HG02571 (cell line): ENCODE measurements around the gene ARL6IP4.

Experiments
- ATAC-seq: cut with Tn5 transposase; IDR thresholded peaks from one replicate; pipeline ENCODE4 v1.9.1; 2021; ENCODE audit warnings: mild to moderate bottlenecking, moderate library complexity; ENCODE audit not compliant: unreplicated experiment

Gene ARL6IP4

DNA sequence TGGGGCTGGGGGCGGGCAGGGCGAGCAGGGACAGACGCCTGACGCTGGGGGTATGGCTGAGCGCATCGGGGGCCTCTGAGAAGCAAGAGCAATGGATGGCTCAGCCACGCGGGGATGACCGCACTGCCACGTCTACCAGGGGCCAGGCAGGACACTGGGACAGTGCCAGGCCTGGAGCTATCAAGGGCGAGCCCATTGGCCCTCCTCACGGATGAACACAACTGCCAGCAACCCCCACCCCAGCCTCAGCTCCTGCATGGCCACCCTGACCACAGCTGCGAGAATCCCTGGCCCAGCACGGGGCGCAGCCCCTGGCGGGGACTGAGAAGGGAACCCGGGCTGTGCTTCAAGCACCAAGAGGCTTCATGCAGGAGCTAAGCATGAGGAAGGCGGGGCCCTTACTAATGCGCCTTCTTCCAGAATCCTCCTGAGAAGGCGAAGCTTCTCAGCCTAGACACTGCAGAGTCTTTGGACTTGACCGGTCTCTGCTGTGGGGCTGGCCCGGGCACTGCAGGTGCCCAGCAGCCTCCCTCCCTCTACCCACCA lies 9.5 kb downstream of the ARL6IP4 start:
- ATAC-seq = no peak

DNA sequence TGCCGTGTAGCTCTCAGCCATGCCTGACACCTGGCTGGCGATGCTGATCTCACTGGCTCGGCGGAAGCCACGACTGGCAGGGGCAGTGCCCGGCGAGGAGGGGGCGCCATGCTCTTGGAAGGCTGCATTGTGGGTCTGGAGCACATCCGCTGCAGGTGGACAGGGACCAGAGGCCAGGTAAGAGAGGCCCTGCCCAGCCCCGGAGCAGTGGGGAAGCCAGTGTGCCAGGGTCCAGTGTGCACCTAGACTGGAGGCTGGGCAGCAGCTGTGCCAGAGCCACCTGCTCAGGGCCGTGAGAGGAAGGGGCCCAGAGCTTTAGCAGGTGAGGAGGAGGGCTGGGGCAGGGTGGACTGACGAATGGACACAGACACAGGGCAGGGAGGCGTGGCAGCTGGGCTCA lies 10.1 kb downstream of the ARL6IP4 start:
- ATAC-seq = no peak

DNA sequence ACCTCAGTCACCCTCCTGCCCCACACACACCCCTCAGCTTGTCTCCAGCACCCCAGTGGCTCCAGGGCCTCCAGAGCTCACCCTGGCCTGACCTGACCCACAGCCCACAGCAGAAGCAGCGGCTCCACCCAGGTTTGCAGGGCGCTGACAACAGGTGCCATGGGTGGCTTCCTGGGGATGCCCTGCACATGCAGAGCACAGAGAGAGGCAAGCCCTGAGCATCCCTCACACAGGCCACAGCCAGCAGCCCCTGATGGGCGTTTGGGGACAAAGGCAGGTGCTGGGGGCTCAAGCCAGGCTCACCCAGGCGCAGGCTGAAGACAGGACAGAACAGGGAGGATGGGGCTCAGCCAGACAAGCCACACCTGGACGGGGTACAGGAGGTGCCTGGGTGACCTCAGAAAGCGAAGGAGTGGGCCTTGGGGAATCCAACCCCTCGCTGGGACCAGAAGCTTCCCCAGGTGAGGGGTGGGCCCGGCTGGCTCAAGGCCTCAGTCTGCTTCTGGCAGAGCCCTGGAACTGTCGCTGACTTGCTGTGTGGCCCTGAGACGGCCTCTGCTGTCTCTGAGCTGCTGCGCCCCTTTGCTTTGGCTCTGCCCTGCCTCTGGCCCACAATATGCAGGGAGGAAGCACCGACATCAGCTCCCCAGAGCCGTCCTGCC lies 10.6 kb downstream of the ARL6IP4 start:
- no peak for ATAC-seq

DNA sequence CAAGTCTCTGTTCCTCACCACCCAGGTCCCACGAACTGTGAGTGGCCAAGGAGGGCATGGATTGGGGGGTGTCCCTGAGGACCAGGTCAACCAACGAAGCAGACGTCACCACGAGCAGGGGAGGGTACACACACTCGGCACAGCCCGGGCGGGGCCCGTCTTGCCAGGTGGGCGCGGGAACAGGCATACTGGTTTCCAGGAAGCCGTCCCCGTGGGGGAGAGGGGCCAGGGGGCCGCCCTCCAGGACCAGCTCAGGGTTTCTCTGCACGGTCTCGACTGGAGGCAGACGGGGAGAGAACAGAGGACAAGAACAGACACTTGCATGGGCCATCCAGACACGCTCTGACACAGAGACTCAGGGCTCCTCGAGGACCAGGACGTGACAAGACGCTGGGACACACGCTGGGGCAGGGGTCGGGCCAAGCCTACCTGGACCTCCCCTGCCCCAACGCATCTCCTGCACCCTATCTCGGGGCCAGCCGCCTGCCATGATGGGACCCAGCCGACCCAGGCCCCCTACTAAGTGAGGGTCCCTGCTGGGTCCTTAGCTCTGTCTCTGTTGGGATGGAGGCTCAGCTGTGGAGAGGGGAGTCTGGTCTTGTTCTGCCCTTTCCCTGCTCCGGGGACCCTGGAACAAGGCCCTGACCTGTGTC lies 11.3 kb downstream of the ARL6IP4 start:
- ATAC-seq = no peak

DNA sequence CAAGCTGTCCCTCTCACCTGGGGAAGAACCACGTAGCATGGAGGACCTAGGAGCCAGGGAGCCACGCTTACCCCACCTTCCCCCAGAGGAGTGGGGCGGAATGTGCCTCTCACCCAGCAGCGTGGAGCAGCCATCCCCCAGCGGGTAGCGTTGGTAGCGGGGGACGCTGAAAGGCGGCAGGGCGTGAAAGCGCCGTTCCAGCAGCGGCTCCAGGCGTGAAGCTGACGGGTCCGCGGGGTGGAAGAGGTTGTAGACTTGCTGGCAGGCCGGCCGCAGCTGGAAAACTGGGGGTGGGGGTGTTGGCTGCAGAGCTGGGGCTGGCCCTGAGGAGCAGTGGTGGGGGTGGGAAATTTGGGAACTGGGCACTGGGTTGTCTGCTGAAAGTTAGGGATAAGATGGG lies 11.9 kb downstream of the ARL6IP4 start:
- no peak for ATAC-seq

DNA sequence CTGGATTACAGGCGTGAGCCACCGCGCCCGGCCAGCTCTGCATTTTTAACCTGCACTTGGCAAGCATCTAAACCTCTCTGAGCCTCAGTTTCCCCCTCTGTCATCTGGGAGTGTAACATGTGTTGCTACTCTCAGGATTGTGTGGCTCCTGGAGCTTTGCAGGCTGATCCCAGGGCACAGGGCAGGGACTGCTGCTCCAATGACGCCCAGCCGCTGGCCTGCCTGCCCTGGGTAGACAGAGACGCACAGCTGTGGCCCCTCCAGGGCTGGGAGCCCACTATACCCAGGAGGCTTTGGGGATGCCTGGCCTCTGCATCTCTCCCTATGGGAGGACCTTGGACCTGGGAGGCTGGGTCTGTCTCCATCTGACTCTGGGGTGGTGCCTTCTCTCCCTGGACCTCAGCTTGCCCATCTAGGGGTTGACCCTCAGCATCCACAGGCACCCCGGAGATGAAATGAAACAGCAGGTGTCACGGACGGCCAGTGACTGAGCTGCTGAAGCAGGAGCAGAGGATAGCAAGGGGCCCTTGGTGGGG lies 13.7 kb downstream of the ARL6IP4 start:
- ATAC-seq = no peak

DNA sequence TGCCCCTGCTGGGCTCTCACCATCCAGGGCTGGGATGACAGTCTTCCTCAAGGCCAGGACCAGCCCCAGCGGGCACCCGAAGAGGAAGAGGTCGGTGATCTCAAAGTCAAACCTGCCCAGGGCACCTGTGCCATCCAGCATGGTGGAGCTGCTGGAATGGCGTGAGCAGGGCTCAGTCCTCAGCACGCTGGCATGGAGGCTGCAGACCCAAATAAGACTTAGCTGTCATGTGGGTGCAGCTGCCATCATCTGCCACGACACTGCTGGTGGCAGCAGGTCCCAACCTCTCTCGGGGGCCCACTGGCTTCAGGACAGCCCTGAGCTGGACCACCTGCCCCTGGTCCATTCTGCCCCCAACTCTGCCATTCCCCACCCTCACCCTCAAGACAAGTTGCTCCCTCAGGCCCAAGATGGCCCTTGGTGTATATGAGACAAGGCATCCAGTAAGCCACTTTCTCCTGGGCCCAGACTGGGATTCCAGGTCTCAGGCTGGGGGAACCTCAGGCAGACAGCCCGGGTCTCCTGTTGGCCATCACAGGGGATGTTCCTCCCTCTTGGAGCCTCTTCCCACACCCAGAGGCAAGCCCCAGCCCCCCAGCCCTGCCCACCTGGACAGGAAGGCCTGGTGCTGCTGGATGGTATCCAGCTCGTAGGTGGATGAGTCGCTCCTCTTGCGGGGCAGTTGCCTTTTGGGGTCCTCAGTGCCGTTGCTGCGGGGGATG lies 14.5 kb downstream of the ARL6IP4 start:
- no peak for ATAC-seq

DNA sequence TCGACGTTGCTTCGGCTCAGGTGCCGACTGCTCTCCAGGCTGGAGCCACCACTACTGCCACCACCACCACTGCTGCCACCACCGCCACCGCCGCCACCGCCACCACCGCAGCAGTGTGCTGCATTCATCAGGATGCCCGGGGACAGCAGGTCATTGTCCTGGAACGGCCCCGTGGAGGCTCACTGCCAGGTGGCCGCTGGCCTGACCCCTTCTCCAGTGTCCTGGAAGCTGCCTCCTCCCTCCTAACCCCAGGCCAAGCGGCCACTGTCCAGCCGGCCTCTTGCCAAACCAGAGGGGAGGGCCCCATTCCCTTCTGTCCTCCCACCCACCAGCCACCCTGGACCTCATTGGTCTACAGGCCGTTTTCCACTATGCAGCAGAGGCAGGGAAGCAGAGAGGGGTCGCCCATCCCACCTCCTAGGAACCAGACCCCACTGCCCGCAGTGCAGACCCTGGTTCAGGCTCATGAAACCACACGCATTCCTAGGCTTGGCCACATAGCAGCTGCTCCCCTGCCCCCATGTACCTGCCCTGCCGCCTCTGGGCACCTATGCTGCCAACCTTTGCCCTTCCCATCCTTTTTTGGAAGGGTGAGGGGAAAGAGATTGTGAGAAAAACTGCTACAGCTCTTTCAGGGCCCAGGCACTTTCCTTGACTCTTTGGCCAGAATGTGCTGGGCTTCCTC lies 15.2 kb downstream of the ARL6IP4 start:
- no peak for ATAC-seq

DNA sequence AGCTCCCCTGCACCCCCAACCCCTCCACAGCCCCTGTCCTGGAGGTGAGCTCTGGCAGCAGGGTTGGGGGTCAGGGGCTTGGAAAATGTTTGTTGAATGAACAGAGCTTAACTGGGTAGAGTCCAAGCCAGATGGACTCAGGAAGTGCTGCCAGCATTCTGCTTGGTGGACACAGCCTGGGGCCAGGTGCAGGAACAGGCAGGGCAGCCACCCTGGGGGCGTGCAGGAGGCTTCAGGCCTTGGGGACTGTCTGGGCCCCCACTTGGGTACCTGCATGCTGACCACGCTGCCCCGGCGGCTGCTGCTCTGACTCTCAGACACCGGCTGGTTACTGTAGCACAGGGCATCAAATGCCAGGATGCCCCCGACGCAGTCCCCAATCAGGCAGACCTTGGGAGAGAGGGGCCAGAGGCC lies 15.7 kb downstream of the ARL6IP4 start:
- ATAC-seq = no peak

DNA sequence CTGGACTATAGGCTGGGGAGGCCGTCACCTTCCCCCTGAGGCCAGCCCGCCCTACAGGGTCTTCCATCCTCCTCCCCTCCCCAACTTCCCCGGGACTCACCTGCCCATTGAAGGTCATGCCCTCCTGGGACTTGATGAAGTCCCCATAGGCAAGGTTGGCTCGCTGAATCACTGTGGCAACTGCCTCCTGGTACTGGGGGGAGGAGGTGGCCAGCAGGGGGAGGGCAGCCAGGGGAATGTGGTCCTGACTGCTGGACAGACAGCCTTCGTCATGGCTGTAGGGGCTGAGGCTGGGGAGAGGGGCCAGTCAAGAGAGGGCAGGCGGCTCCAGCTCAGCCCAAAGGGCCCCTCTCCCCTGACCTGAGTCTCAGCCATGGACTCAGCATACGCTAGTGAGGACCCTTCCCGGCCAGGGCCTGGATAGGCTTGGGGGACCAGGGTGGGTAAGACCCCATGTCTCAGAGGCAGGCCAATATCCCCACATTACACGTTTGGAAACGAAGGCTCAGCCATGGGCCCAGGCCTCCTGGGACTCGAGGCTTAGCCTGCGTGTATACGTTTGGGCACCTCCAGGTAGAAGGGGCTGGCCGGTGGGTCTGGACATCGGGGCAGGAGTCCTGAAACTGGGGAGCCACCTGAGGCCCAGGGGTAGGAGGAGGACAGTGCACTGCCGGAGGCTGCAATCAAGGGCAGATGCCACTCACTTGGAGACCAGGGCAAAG lies 16.3 kb downstream of the ARL6IP4 start:
- ATAC-seq = no peak

DNA sequence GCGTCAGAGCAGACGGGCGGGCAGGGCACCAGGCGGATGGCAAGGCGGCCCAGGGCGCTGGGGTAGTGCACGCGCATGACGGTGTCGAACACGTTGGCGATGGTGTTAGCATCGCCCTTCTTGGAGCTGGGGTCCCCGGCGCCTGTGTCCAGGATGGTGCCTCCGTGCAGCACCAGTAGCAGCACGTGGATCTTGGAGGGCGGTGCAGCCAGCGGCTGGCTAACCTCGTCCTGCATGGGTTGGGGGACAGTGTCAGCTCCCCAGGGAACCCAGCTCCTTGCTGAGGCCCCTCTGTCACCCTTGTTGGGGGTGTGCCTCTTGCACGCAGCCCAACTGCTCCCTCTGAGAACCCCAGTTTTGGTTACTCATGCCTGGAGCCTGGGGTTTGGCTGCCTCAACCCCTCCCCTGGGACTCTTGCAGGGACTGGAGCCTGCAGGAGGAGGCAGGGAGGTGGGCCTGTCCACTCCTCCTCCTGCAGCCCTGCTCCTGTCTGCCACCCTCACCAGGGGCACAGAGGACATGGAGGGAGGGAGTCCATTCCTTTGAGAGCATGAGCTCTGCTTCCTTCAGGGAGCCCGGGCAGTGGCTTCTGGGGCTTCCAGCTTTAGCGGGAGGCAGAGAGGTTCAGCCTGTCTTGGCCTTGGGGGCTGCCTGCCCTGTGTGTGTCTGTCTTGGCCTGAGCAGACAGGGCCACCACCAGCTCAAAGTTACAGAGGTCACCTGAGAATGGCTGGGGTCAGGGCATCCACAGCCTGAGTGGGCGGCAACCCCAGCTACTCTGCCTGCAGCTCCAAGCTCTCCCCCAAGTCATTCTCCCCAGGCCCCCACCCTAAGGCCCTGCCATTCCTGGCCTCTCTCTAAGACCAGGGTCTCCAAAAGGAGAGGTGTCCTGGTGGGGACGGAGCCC lies 17.1 kb downstream of the ARL6IP4 start:
- no peak for ATAC-seq

DNA sequence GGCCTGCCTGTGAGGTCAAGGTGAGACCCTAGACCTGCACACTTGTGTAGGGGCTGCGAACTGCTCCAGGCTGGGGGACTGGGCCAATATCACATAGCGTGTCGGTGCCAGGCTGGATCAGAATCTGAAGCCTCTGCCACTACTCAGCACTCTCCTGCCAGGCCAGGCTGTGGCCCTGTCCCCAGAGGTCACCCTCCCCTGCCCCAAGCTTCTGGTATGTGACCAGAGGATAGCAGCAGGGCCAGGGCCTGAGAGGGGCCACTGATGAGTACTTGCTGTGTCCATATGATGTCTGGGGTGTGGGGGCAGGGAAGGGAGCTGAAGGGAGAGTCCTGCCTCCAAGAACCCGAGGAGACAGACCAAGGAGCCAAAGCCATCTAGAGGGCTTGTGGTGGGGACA lies 17.8 kb downstream of the ARL6IP4 start:
- ATAC-seq = no peak

DNA sequence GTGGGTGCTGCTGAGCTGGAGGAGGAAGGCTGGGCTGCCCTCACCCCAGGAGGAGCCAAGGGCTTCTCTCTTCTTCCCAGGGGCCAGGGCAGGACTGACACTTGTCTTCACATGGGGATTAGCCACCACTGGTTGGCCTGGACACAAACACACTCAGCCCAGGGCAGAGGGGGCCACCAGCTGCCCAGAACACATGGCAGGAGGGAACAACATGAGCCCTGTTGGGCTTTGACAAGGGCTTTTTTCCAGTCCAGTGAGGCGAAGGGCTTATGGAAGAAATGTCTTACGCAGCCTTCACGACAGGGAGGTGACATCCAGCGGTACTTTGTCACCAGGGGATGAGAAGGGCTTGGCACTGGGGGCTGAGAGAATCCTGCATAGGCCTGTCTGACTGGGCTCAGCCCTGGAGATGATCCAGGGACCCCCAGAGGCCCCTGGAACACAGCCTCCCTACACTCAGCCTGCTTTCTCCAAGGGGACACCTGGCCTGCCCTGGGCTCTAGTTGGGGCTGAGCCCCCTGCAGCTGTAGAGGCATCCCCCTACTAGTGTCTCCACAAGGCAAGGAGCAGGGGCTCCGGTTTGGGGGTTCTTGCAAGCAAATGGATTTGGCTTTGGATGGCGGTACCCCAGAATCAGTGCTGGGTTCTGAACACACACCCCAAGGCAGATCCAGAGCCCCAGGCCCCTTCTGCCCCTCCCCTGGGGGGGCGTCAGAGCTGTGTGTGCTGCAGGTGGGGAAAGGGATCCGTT lies 18.9 kb downstream of the ARL6IP4 start:
- ATAC-seq = no peak

DNA sequence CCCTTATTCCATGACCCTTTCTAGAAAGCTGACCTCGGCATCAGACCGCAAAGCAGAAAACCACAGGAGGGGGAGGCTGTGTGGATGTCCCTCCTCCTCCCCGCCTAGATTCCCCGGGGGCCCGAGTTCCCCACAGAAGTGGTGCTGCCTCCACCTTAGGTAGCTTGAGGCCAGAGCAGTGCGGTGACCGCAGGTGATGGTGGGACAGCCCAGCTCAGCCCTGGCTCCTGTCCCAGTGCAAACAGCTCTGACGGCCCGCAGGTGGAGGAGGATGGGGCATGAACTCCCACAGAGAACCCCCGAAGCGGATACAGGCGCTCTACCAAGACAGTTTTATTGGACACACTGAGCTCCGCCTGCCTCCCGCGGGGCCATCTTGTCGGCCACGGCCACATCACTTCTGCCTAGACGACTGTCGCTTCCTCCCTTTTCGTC lies 19.5 kb downstream of the ARL6IP4 start:
- no peak for ATAC-seq

DNA sequence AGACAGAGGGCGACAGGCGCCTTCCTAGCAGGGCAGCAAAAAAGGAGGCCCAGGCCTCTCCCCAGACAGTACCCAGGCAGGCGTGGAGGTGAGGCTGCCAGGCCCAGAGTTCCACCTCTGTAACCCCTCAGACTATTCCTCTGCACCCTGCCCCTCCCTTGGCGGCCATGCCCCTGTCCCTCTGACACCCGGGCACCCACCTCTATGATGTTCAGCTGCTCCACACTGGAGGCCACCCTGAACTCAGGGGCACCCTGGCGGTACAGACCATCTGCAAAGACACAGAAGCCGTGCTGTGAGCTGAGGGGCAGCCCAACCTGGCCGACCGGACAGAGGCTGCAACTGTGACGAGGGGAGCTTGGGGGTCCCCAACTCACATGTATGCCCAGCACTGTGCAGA lies 20.1 kb downstream of the ARL6IP4 start:
- no peak for ATAC-seq

DNA sequence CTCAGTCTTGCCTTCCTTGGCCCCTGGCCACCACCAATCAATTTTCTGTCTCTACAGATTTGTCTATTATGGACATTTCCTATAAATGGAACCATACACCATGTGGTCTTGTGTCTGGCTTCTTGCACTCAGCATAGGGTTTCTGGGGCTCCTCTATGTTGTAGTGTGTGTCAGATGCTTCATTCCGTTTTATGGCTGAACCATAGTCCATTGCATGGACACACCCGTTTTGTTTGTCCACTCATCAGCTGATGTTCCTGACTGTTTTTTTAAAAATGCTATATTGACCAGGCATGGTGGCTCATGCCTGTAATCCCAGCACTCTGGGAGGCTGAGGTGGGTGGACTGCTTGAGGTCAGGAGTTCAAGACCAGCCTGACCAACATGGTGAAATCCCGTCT lies 21.0 kb downstream of the ARL6IP4 start:
- no peak for ATAC-seq

DNA sequence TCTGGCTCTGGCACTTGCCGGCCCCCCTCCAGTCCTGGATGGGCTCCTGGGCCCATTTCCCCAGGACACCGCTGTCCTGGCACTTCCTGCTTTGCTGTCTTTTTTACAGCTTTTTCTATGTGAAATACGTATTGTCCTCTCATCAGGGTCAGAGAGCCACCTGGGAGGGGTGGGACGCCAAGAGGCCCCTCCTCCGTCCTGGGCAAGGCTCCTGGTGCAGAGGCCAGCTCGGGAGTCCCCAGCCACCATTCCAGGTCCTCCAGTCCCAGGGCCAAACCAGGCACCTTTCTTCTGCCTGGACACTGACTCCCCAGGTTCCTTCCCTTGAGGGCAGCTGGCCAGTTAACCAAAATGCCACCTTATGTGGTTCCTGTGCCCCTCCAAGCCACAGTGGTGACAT lies 22.8 kb downstream of the ARL6IP4 start:
- no peak for ATAC-seq

DNA sequence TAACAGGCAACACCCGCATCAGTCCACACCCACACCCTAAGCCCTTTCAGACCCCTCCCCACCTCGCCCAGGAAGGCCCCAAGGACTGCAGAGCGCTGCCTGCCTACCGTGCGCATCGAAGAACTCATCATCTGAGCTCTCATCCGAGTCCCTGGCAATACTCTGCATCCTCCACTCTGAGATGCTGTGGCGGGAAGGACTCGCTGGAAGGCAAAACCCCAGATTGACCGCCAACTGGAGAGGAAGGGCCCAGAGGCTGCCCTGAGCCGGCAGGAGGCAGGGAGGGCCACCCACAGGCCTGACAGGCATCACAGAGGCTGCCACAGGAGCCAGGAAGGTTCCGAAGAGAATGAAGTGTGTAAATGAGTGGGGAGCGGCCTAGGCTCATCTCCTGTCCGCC lies 23.8 kb downstream of the ARL6IP4 start:
- ATAC-seq = no peak
